CD4-positive, alpha-beta T cell treated with Interleukin-4 for 4 hours (primary cell): Measurements from ENCODE around the gene GLT6D1.
A peak's percentile ranks its signal among the peaks of the same experiment; 100 is the strongest.

Source experiments
- DNase-seq: peaks from one replicate; pipeline ENCODE4 v3.0.0-alpha.2; 2020

Gene GLT6D1

DNA sequence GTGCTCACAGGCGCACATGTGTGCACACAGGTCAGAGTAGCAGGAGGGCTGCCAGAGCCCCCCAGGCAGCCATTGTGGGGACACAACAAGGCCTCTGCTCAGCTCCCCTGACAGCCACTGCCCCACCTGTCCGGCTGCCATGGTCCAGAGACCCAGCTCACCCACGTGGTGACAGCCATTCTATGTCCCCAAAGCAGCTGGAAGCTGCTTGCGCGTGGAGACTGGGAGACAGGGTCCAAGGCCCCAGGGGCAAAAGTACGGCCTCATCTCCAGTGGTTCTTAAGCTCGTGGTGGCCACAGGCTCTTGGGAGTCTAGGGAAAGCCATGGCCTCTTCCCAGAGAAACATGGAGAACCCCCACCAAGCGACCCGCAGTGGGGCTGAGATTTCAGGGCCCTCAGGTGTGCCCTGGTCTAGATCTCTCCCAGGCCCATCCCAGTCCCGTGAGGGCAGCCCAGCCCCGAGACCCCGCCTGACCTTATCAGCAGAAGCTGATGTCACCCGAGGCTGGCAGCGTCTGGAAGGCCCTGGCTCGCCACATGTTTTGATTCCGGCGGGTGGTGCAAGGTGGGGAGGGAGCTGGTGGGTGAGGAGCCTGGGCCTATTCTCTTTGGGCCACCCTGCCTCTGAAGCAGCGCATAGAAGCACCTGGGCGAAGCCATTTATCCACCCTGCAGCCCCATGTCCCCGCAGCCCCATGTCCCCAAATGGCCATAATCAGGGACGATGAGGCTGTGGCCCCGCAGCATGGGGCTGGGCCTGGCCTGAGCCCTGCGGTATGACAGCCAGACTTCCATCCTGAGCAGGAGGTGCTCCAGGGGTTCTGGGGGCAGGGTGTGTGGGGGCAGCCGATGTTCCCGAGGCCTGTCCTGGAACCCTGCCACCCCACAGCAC is 31.7 kb downstream of the GLT6D1 start:
- DNase-seq, result no peak

DNA sequence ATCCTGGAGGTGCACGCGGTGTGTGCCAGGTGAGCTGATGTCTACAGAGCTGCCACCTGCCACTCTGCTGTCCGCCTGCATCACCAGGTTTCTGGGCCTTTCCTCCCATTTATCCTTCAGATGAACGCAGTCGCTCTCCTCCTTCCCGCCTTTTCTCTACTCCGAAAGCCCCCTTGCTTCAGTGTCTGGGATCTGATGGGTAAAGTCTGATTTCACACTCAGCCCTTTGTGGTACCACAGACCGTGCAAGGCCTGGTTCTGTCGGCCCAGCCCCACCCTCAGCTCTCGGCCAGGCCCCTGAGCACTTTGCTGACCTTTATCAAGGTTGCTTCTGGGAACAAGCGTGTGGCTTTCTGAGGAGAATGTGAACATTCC is 32.5 kb downstream of the GLT6D1 start:
- DNase-seq, result no peak

- DNase-seq, result no peak
Observed at GRCh38 chr9:135605238-135605781, 34.0 kb downstream of the GLT6D1 start.

- no peak for DNase-seq
Observed at GRCh38 chr9:135604437-135605237, 34.7 kb downstream of the GLT6D1 start.

GRCh38 chr9:135602789-135603481 is 36.4 kb downstream of the GLT6D1 start:
- DNase-seq, result peak; percentile 51

GRCh38 chr9:135601988-135602387 is 37.4 kb downstream of the GLT6D1 start:
- no peak for DNase-seq

DNA sequence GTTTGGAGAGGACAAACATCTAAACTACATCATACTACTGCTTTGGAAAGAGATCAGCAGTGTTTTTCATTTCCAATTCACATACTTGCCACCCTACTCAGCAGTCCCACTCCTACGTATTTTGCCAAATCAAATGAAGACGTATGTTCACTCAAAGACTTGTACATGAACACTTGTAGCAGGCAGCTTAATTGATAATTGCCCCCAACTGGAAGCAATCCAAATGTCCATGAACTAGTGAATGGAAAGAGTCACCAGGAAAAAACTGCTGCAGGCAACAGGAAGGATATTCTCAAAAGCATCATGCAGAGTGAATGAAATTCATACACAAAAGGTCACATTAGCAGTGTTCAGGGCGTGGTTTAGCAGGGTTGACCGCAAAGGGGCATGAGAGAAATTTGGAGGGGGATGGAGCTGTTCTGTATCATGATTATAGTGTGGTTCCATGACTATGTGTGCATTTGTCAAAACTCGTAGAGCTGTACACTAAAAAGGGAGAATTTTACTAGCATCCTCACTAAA is 39.0 kb downstream of the GLT6D1 start:
- no peak for DNase-seq

DNA sequence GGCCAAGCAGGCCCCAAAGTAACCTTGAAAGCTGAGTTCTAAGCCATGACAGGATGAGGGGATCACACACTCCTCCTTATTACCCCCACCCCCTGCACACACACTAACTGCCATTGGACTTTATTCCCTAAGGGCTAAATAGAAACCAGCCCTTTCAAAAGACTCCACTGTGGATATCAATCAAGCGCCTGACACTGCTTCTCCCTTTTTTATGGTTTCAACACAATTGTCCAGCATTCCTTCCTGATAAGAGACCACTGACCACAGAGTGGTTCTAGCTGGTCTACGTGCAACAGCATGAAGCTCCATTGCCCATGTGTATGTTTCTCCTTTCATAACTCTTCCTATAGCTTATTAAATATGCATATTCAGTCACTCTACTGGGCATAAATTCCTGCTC is 43.1 kb downstream of the GLT6D1 start:
- no peak for DNase-seq

GRCh38 chr9:135592625-135593024 is 46.7 kb downstream of the GLT6D1 start:
- no peak for DNase-seq

- DNase-seq, result no peak
Observed at GRCh38 chr9:135592331-135592590, 47.1 kb downstream of the GLT6D1 start.

GRCh38 chr9:135591506-135592330 is 47.6 kb downstream of the GLT6D1 start:
- no peak for DNase-seq

DNA sequence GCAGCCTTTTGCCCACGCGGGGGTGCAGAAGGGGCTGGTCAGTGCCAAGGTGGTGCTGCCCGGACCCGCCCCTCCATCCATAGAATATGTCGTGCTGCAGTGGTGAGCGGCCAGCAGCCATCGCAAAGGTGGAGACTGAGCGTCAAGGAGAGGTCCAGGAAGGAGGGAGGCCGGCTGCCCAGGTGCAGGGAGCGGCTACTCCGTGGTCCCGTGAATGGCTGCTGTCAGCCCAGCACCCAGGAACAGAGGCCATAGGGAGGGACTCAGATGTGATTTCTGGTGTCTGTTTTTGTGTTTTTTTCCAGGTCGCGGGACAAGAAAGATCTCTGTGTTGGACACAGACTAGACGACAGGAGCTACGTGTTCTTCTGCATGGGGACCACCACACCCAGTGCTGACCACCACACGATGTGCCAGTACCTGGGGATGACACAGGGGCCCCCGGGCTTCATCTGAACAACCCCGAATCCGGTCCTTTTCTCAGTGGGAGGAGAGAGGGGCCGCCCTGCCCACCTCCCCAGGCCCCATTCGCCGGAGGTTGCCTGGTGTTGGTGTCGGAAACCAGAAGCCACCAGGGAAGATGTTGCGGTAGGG is 48.8 kb downstream of the GLT6D1 start:
- no peak for DNase-seq

DNA sequence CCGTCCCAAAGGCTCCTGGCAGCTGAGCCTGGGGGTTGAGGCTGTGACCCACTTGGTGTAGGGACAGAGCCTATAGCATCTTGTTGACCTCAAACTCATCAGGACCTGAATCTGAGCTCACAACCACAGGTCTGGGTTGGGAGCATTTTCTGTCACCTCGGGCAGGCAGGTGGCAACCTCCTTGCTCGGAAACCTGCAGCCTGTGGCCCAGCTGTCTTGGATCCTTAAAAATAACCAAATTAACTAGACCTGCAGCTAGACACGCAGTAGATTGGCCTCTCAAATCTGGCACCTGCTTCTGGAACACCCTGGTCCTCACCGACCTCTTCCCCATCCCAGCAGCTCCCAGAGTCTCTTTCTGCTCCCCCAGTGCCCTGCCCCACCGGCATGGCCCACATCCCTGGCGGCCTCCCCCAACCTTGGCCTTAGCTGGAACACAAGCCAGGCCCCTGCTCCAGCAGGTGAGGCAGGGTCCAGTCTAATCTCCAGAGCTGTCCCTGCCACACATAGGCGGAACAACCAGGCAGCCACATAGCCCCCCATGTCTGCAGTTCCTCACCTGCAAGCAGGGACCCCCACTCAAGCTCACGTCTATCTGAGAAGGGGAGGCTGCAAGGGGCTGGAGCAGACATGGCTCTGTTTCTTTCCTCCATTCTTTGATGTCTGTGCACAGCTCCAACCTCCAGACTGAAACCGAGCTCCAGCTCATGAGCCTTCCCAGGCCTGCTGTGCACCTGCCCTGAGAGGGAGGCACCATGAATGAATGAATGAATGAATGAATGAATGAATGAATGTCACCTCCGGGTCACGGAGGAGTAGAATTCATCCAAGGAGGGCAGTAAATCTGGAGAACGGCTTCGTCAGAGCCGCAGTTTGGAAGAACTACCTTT is 49.5 kb downstream of the GLT6D1 start:
- no peak for DNase-seq

DNA sequence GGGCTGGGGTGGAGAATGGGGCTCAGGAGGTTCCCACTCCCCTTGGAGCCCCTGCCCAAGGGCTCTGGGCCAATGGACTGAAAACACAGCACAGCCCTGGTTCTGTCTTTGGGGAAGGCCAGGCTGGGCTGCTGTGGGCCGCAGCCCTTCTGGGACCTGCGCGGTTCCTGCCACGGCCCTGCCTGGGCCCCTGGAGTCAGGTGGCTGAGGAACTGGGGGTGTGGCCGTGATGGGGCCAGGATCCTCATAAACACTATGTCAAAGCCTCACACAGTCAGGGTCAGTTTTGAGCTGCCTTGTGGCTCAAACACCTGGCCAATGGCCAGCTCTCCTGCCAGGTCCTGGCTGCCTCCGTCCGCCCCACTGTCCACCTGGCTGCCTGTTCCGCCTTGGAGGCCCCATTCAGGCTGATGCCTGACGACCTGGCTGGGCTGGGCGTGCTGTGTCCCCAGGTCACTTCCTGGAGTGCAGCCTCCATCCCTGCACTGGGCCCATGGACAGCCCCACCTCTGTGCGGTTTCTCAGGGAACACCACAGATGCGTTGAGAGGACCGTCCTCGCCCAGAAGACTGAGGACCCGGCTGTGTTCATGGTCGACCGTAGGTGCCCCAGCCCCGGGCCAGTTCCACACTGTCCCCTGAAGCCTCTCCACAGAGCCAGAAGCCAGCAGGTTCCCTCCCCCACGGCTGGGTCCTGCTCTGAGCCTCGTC is 50.3 kb downstream of the GLT6D1 start:
- no peak for DNase-seq

DNA sequence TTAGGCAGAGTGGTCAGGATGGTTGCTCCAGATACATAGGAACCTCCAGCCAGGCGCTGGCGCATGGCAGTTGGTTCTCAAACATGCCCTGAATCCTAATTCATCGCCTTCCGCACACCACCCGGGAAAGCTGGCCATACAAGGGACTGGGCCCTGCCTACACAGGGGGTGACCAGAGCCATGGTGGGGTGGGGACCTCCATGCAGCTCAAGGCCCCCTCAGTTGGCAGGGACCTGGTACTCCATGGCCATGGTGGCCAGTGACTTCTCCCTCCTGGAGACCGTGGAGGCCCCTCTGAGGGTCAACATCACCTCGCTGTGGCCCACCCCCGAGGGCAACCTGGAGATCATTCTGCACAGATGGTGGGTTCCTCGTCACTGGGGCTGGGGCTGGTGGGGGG is 51.0 kb downstream of the GLT6D1 start:
- no peak for DNase-seq

- DNase-seq, result no peak
Observed at GRCh38 chr9:135587658-135588057, 51.7 kb downstream of the GLT6D1 start.

DNA sequence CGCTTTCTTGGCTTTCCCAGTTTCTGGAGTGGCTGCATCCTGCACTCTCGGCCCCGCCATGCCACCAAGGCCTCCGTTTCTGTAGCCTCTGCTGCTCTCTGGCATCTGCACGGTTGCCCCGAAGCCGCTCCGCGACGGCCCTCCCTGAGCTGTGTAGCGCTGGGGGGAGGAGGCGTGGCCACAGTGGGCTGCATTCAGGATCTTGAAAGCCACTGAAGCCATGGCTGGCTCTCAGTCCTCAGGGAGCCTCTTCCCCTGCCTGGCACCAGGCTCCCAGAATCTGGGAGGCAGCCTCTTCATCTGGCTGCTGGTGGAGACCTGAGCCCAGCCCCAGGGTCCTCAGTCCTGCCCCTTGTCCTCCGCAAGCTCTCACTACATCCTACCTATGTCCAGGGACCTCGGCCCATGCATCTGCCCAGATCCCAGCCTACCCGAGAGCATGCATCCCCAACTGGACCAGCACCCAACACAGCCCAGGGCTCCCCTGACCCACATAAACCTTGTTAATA is 52.7 kb downstream of the GLT6D1 start:
- no peak for DNase-seq

DNA sequence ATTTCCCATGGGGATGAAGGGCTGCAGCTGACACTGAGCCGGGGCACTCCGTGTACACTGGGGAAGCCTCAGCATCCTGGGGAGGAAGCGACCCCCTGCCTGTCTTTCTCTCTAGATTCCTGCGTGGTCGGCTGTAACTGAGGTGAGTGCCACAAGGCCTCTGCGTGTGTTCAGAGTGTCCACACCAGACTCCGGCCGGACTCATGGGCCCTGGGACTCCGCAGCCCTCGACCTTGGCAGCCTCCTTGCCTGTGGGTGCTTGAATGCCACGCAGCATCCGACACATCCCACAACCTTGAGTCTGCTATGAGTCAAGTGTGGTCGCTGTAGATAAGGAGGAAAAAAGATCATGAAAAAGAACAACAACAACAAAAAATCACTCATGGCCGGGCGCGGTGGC is 54.4 kb downstream of the GLT6D1 start:
- no peak for DNase-seq

DNA sequence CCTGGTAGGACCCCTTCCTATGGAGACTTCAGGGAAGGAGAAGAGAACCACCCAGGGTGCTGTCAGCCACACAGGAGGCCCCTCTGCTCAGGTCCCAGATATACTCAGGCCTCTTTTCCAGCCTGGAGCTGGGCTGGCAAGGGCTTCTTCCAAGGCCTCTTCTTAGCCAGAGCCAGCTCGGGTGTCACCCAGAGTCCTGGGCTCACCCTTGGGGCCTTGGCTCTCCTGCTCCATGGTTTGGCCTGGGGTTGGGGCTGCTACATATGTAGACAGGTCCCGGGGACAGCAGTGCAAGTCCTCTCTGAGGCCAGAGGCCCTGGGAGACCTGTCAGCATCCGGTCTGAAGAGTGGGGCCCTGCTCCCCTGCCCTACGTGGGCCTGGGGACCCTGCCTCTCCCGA is 55.0 kb downstream of the GLT6D1 start:
- no peak for DNase-seq

DNA sequence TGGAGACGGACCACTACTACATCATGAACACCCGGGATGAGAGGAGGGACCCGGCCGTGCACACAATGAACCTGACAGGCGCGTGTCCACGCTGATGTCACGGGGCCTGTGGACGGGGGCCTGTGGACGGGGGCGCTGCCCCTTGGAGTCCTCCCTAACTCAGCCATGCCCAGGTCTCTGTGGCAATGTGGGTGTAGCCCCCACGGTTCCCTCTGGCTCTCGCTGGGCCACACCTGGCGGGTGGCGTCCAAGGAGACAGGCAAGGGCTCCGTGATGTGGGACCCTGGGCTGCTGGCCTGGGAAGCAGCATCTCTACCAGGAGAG is 55.7 kb downstream of the GLT6D1 start:
- no peak for DNase-seq
